G401.6 (cell line): ENCODE results near the gene DIABLO.
"Not testable (repeated sequence)": the region's sequence is repeated elsewhere in the genome, so short reads cannot be mapped to it uniquely, and the experiment has no call there.

Experiments used
- FAIRE-seq: peaks from 2 replicates; lab custom pipeline; 2012; peaks lifted over from hg19 to GRCh38; lab: Jason Lieb, UNC

DIABLO gene

GRCh38 chr12:122208073-122208820 lies 17.6 kb downstream of the DIABLO start:
- FAIRE-seq, result no peak

GRCh38 chr12:122207391-122207790 lies 18.5 kb downstream of the DIABLO start:
- no peak for FAIRE-seq

DNA sequence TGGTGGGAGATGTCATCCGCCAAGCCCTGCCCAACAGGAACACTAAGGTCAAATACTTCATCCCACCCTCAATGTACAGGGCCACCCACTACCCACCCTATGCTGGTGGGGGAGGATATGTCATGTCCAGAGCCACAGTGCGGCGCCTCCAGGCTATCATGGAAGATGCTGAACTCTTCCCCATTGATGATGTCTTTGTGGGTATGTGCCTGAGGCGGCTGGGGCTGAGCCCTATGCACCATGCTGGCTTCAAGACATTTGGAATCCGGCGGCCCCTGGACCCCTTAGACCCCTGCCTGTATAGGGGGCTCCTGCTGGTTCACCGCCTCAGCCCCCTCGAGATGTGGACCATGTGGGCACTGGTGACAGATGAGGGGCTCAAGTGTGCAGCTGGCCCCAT lies 18.9 kb downstream of the DIABLO start:
- FAIRE-seq, result no peak

GRCh38 chr12:122206111-122206881 lies 19.6 kb downstream of the DIABLO start:
- FAIRE-seq, result no peak

- FAIRE-seq, result no peak
Observed at GRCh38 chr12:122205053-122205925, 20.6 kb downstream of the DIABLO start.

- FAIRE-seq, result no peak
Observed at GRCh38 chr12:122204167-122205052, 21.4 kb downstream of the DIABLO start.

- FAIRE-seq, result no peak
Observed at GRCh38 chr12:122203301-122204166, 22.3 kb downstream of the DIABLO start, which contains the start of gene B3GNT4. B3GNT4 (plus strand) TSS chr12:122203709; CDS start chr12:122204619, 910 bp downstream.

DNA sequence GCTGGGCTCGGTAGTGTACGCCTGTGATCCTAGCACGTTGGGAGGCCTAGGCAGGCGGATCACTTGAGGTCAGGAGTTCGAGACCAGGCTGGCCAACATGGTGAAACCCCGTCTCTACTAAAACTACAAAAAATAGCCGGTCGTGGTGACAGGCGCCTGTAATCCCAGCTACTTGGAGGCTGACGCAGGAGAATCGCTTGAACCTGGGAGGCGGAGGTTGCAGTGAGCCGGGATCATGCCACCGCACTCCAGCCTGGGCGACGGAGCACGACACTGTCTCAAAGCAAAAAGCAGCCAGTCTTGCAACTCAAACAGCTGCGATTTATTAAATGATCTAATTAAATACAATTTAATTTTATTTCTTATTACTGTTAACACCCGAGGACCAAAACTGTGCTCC lies 23.0 kb downstream of the DIABLO start:
- not testable (repeated sequence) for FAIRE-seq

GRCh38 chr12:122202017-122202416 lies 23.8 kb downstream of the DIABLO start:
- FAIRE-seq, result peak; percentile 3

DNA sequence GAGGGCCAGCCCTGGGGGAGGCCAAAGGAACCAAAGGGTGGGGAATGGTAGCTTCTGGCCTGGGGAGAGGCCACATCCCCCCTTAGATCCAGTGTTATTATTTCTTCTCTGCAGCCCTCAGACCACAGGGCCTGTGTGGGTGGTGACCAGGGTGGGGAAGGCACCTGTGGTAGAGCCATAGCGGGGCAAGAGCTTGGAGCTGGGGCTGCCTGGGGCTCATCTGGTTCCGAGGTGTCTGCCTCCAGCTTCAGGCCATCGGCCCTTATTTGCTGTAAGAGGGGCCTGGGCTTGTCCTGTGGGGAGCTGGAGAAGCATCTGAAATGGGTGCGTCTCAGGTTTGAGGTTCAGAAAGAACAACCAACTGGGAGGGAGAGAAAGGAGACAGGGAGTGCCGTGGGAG lies 24.5 kb downstream of the DIABLO start:
- FAIRE-seq, result no peak

GRCh38 chr12:122200541-122201175 lies 25.2 kb downstream of the DIABLO start:
- no peak for FAIRE-seq

DNA sequence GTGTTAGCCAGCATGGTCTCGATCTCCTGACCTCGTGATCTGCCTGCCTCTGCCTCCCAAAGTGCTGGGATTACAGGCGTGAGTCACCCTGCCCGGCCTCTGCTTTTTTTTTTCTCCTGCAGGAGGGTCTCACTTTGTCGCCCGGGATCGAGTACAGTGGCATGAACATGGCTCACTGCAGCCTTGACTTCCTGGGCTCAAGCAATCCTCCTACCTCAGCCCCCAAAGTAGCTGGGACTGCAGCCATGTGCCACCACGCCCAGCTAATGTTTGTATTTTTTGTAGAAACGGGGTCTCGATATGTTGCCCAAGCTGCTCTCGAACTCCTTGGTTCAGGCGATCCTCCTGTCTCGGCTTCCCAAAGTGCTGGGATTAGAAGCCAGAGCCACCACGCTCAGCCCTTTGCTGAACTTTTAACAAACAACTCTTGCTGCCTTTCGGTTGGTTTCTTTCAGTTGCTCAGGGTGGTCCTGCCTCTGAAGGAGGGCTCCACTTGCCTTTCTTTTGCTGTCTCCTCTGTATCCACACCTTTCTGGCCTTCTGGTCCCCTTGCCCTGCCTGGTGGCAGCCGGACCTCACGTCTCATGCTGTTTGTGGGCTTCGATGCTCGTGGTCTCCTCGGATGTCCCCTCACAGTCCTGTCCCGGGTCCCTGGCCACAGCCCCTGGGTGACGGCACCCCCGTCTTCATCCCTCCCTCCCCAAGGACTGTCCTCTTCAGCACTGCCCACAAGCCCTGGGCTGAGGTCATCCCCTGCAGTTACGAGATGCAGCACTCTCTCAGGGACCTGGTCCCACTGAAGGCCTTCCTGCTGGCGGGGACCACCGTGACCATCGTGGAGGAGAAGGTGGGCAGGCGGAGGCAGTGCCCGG lies 26.1 kb downstream of the DIABLO start:
- no peak for FAIRE-seq

GRCh38 chr12:122197612-122197966 lies 28.3 kb downstream of the DIABLO start:
- no peak for FAIRE-seq

DNA sequence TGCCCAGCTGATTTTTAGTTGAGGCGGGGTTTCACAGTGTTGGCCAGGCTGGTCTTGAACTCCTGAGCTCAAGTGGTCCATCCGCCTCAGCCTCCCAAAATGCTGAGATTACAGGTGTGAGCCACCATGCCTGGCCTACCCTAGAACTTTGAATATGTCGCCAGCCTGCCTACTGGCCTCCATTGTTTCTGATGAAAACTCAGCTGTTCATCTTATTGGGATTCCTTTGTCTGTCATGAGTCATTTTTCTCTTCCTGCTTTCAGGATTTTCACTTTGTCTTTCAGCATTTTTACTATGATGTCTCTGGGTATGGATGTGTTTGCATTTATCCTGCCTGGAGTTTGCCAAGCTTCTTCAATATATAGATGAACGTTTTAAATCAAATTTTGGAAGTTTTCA lies 30.4 kb downstream of the DIABLO start:
- FAIRE-seq, result no peak

- no peak for FAIRE-seq
Observed at GRCh38 chr12:122194804-122195203, 31.0 kb downstream of the DIABLO start.

DNA sequence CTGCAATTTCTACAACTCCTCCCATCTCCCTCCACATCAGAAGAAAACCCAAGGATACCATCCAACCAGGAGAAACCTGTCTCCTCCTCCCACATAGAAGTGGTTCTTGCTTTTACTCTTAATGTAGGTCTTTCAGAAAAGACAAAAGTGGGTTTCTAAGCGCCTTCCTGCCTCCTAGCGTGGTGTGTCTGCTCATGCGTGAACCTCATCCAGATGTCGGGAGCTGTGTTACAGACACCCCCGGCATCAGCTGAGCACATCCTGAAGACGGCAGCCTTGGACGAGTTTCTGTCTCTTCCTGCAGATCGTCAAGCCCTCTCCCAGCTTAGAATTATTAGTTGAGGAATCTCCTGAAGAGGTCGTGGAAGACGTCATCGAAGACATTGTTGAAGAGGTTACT lies 33.4 kb downstream of the DIABLO start:
- FAIRE-seq, result no peak

DNA sequence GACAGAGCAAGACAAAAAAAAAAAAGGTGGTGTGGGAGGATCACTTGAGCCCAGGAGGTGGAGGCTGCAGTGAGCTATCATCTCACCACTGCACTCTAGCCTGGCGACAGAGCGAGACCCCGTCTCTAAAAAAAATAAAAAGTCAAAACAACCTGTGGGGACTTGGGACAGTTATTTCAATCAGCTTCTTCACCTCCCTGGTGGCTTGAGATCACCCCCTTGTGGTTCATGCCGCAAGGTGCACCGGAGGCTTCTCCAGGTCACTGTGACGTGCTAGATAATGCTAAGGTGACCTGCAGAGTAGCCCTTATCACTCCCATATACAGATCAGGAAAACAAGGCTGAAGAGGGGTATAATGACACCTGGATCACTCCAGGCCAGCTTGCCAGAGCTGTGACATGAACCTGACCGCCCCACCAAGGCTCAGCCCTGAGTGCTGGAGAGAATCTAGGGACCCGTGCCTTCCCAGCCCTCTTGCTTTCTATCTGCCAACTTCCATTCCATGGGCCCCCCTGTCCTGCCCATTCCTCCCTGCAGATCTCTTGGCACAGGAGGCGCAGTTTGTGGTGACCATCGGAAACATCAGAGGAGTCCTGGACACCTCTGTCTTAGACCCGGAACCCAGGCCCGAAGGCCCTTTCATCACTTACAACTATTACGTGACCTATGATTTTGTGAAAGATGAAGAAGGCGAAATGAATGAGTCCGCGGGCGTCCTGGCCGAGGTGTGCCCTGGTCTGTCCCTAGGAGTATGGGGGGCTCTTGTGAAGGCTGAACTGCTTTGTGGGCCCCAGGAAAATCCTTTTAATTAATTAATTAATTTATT lies 34.8 kb downstream of the DIABLO start:
- peak; percentile 44 for FAIRE-seq
